Stimulated activated CD8-positive, alpha-beta memory T cell treated with anti-CD3 and anti-CD28 coated beads, Interleukin-4, amount 100 ng/mL, for 4 hours (primary cell): ENCODE results near the gene MRPL40.

ENCODE experiments used
- DNase-seq, 2 donors: peaks; one replicate each; pipeline ENCODE4 v3.0.0-alpha.2; 2020; ENCODE audit warnings: low read depth in 2 of 2, low spot score in 1 of 2

Gene MRPL40

DNA sequence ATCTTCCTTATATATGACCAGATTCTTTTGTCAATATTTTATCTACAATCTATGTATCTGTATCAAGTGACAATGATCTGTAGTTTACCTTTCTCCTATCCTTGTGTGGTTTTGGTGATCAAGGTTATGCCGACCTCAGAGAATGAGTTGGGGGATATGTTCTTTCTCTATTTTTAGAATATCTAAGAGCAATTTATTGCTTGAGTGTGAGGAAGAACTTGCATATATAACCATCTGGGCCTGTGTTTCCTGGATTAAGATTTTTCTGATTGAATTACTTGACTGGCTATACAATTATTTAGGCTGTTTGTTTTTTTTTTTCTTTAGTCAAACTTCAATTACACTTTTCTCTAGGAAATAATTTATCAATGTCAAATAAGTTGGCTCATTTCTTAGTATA lies 29.2 kb downstream of the MRPL40 start:
- no peak for DNase-seq

DNA sequence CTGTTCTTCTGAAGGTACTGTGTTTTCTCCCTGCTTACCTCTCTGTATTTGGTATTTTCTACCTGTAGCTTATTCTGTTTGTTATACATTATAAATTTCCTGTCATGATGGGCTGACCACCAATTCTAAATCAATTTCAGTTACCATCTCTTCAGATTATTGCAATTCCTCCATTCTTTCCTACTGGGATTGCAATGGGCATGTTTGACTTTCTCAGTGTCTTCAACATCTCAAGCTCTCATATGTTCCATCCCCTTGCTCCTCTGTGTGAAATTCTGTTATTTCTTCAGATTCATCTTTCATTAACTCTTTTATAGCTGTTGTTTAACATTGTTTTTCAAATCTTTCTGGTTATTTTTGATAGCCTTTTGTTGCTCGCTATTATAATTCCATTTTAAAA lies 30.7 kb downstream of the MRPL40 start:
- no peak for DNase-seq

- DNase-seq: no peak
These were observed 31.4 kb downstream of the MRPL40 start for GRCh38 chr22:19463491-19464469.

- no peak for DNase-seq
These were observed 32.2 kb downstream of the MRPL40 start for GRCh38 chr22:19464546-19464945.

DNA sequence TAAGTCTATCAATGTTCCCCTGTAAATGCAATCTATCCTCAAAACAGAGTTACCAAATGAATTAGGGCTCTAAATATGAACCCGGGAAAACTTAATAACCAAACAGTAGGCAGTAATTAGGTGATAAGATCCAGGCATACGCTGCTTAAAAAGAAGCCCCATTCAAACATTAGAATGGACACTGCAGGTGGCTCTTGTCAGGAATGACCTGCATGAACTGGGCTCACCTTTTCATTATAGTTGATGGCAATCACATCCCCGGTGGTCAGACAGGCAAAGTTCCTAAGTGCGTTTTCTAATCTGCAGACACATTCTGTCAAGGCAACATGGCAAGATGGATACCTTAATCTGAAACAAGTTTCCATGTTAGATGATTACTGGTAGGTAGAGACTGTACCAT lies 32.6 kb downstream of the MRPL40 start:
- no peak for DNase-seq

GRCh38 chr22:19466126-19466716 lies 33.9 kb downstream of the MRPL40 start:
- DNase-seq: no peak

DNA sequence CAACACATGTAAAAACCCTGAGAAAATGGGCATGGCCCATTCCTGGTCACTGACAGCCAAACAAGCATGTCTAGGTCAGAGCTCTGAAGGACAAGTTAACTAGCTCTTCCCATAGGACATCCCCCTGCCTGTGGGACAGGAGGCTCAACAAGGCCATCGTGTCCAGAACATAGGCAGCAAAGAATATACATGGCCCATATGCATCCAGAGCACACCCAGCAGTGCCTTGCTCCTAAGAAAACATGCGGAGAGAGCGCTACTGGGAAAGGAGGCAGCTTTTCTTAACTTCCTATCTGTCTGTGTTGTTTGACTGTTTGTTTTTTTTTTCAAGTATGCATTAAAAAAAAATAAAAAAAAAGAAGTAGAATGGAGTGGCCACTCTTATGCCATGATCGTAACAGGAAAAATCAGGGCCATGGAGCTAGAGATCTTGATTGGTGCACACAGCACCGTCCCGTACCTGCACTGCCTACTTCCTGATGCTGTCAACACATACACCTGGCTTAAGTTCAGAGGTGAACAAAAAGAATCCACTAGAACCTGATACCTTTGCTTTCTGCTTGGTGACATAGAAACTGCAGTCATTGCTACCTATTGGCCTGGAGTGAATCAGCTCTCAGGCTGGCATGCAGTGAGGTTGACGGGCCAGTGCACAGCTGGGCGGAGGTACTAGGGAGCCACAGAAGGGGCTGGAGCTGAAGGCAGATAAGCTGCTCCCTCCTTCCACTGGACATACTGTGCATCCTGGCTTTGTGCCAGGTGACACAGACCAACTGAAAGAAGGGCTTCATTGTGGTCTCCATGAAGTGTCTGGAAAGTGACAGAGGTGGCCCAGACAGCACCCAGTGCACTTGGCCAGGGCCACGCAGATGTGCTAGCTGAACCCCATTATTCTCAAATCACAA lies 34.8 kb downstream of the MRPL40 start:
- DNase-seq: no peak

DNA sequence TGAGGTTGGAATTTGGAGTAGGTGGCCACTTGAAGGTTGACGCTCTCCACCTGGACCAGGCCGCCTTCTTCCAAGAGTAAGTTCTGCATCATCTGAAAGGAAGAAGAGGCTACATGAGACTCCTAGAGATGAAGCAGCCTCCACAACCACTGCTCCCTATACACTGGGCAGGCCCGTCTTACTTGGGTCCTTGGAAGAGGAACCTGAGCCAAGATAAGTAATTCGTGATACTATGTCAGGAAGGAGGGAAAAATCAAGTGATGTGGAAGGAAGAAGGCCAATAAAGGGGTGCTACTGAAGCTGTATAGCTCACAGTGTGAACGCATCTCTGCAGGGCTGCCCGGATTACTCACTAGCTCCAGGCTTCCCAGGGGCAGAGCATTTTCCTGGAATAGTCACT lies 35.6 kb downstream of the MRPL40 start:
- DNase-seq: no peak

GRCh38 chr22:19469421-19469820 lies 37.1 kb downstream of the MRPL40 start:
- DNase-seq: no peak

- DNase-seq: no peak
These were observed 37.7 kb downstream of the MRPL40 start for GRCh38 chr22:19470010-19470409.

GRCh38 chr22:19471572-19471971 lies 39.2 kb downstream of the MRPL40 start:
- DNase-seq: no peak

DNA sequence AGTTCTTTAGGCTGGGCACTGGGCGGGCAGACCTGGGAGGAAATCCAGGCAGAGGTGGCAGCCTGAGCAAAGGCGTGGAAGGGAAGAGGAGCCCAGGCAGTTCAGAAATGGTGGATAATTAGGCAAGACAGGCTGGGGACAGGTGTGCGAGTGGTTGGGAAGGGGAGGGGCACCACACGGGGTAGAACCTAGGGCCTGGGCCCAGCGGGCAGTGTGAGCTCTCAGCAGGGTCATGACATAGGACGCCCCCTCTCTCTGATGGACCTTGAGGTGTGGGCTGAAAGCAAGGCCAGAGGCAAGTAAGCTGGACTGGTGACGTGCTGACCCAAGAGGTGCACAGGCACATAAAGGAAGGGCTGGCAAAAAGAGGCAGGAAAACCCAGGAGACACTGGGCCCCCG lies 39.9 kb downstream of the MRPL40 start:
- DNase-seq: no peak

DNA sequence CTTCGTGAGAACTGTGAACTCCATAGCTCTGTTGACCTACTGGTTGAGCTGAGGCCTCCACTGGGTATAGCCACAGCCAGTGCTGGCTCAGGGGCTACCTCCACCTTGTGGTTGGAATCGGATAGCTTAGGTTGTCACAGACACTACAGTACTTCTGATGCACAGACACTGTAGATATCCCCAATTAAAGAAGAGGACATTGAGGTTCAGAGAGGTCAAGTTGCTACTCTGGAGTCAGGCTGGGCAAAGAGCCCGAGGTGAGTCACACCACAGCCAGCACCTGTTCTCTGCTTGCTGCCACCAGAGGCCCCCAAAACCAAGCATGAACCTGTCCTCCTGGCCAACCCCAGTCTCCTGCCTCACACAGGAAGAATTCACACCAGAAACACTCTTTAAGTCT lies 41.2 kb downstream of the MRPL40 start:
- no peak for DNase-seq

- DNase-seq: no peak
These were observed 43.7 kb downstream of the MRPL40 start for GRCh38 chr22:19476023-19476422.

DNA sequence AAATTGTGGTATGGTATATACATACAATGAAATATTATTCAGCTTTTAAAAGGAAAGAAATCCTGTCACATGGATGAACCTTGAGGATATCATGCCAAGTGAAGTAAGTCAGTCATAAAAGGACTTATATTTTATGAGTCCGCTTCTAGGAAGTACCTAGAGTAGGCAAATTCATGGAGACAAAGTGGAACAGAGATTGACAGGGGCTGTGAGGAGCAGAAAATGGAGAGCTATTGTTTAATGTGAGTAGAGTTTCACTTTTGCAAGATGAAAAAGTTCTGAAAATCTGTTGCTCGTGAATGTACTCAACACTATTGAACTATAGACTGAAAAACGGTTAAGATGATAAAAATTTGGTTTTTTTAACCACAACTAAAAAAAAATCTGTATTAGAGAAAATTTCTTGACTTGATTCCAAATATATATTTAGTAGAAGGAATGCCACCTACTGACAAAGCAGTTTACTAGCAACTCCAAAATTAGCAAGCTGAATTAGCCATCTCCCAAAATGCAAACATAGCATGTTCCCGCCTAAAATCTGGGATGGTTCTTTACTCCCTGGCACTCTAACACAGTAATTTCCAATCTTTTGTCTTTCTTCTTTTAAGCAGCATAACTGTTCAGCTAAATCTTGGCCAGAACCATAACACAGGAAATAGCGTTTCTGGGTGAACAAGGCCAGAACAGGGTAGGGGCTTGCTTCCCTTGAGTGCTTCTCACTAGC lies 45.1 kb downstream of the MRPL40 start:
- DNase-seq: no peak

DNA sequence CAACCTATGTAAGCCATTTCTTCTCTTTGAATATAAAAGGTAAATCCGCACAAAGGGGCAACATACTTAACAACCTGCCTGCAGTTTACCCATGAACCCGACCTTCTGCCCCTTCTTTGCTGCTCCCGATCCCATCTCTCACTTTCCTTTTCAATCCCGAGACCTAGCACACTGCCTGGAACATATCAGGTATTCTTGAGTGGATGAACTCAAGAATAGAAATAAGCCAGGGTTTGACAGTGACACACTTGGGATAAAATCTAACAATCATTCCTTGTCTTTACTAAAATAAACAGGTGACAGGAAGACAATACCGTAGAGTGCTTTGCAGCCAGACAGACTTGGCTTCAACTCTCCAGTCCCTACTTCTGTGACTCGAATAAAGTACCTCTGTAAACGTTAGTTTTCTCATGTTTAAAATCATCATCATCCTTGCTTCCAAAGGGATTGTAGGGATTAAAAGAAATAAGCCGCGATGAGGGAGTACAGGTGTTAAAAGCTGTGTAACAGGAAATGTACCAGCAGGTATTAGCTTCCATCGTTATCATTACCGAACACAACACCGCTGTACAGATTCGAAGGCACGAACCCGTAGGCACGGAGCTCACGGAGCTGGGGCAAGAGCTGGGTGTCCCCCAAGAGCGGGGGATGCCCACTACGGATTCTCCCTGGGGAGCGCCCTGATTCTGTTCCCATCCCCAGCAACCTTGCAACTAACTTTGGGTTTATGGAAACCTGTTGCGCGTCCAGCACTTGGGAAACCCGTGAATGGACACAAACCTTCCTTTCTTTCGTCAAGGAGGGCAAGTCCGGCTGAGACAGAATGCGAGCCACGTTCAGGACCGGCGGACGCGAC lies 45.9 kb downstream of the MRPL40 start:
- no peak for DNase-seq

DNA sequence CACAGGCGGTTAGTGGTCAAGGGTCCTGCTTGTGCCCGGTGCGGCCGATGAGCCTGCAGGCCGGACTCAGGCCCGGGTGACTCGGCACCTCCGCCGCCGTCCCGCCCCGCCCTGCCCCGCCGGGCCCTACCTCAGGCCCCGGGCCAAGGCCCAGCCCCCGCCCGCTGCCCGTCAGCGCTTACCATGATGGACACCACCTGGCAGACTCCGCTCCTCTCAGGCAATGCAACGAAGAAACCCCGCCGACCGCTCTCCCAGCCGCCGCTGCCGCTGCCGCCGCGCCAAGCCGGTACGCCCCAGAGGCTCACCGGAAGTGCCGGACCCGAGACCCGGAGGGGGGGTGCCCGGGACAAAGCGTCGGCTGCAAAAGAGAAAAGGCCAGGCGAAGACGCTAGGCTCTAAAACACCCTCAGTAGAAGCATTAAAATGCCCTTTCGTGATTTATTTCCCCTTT lies 46.6 kb downstream of the MRPL40 start, which contains the start of gene UFD1:
UFD1 (minus strand) TSS at position 293 of the 454 bp plus-strand sequence; CDS start at position 185, 108 bp downstream.
- DNase-seq: peak; percentile 52 to 54

- DNase-seq: peak; percentile 79 to 90
These were observed 47.2 kb downstream of the MRPL40 start, which contains the start of gene CDC45 for GRCh38 chr22:19479355-19480172. TSS of gene CDC45 (plus strand) at chr22:19479920. CDS start at chr22:19479969, 49 bp downstream.

DNA sequence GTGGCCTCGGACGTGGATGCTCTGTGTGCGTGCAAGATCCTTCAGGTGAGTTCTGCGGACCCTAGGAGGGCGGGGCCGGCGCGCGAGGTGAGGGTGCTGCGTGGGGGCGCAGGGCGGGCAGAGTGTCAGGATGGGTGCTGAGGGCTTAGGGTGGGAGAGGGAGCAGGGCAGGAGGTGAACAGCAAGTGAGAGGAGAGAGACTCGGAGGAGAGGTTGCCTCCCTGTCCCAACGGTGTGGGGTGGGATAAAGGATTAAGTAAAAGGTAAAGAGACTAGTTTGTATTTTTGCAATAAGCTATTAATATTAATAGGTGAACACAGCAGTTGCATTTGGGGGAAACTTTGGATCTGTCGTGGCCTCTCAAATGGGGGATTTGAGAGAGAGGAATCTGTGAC lies 47.8 kb downstream of the MRPL40 start:
- DNase-seq: no peak
